Measurements from ENCODE around the gene SAV1. TPM values are rescaled to one million over a fixed set of nuclear protein-coding genes. Genes with fewer than 3 reads are reported as not detected.

SAV1 gene
- total and polyA plus RNA-seq, 2 of the 4 experiments (the other 2 are of a cell fraction): 17.0 to 18.8 TPM

- H2AFZ ChIP-seq (replicated peaks; ENCODE audit: low read length, poor library complexity): no peak overlapping the region
- CTCF ChIA-PET: no interaction called here
Measured at GRCh38 chr14:50688875-50689274, 20.8 kb upstream of the SAV1 start.

More at GRCh38 chr14:50688875-50689274, 20.8 kb upstream of the SAV1 start:
- H3K27me3 ChIP-seq (ENCODE audit: control insufficient read depth, insufficient read depth, low read length): no peaks in the 10 kb centered on the region
- H2BK20ac ChIP-seq (ENCODE audit: low read depth, low read length): no peak overlapping the region
- H3K14ac ChIP-seq (replicated peaks; ENCODE audit: low read depth, low read length): no peak overlapping the region
- in situ Hi-C loops (cut with MboI; ENCODE audit: low sequenced_read_pairs) (no loop called here), dilution Hi-C loops (cut with HindIII; ENCODE audit: low sequenced_read_pairs, unreplicated experiment) (no loop called here), intact Hi-C loops (cut with micrococcal nuclease) (no loop called here)
- no TSS peak for BruUV-seq (replicated peaks)
- no peak overlapping the region for H3K27ac ChIP-seq (ENCODE audit: insufficient read depth, low read length)
- peaks cover 4% of the 10 kb centered on the region for H3K9me3 ChIP-seq (ENCODE audit: control insufficient read depth, insufficient read depth, low read length)
- POLR2A ChIA-PET (ENCODE audit: unreplicated experiment): no interaction called here
- H4K5ac ChIP-seq (ENCODE audit: low read depth, low read length): no peak overlapping the region
- no peak overlapping the region for H3K18ac ChIP-seq (ENCODE audit: low read depth, low read length)
- no peak overlapping the region for H3K4me3 ChIP-seq (ENCODE audit: insufficient read depth, low read depth, low read length)
- H4K20me1 ChIP-seq (ENCODE audit: insufficient read depth, low read length): no peaks in the 10 kb centered on the region
- no peak overlapping the region for H3K9ac ChIP-seq (ENCODE audit: low read depth, low read length)
- H3K4me1 ChIP-seq (ENCODE audit: control insufficient read depth, insufficient read depth, low read length): no peaks in the 10 kb centered on the region
- H2BK15ac ChIP-seq (ENCODE audit: low read depth, low read length): no peak overlapping the region; the same call in 2 of the 3 replicates
- H4K8ac ChIP-seq (ENCODE audit: low read depth in 2 of 2, low read length in 2 of 2): no peak overlapping the region
- H3K79me1 ChIP-seq (ENCODE audit: low read depth in 1 of 2, low read length in 2 of 2): no peaks in the 10 kb centered on the region
- no peaks in the 10 kb centered on the region for H3K9me1 ChIP-seq (ENCODE audit: insufficient read depth, low read length)
- TF ChIP-seq, protein P1, sequence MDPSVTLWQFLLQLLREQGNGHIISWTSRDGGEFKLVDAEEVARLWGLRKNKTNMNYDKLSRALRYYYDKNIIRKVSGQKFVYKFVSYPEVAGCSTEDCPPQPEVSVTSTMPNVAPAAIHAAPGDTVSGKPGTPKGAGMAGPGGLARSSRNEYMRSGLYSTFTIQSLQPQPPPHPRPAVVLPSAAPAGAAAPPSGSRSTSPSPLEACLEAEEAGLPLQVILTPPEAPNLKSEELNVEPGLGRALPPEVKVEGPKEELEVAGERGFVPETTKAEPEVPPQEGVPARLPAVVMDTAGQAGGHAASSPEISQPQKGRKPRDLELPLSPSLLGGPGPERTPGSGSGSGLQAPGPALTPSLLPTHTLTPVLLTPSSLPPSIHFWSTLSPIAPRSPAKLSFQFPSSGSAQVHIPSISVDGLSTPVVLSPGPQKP (IDR thresholded peaks at IDR 0.05; ENCODE audit: borderline replicate concordance, low read depth, low read length): no peak
- no peak for TF ChIP-seq BHLHE40 (IDR thresholded peaks at IDR 0.05; ENCODE audit: low read depth, low read length)
- no peak for TF ChIP-seq CEBPB (IDR thresholded peaks at IDR 0.05; ENCODE audit: low read depth, low read length)
- TF ChIP-seq MAFK (IDR thresholded peaks at IDR 0.05; ENCODE audit: low read depth, low read length): no peak
- no peak for TF ChIP-seq SMC3 (IDR thresholded peaks at IDR 0.05; ENCODE audit: low read depth, low read length)
- TF ChIP-seq, protein P2, sequence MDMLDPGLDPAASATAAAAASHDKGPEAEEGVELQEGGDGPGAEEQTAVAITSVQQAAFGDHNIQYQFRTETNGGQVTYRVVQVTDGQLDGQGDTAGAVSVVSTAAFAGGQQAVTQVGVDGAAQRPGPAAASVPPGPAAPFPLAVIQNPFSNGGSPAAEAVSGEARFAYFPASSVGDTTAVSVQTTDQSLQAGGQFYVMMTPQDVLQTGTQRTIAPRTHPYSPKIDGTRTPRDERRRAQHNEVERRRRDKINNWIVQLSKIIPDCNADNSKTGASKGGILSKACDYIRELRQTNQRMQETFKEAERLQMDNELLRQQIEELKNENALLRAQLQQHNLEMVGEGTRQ (IDR thresholded peaks at IDR 0.05; ENCODE audit: low read depth, low read length): no peak
- TF ChIP-seq RCOR1 (IDR thresholded peaks at IDR 0.05; ENCODE audit: insufficient replicate concordance, low read length): no peak
- TF ChIP-seq, protein P3, sequence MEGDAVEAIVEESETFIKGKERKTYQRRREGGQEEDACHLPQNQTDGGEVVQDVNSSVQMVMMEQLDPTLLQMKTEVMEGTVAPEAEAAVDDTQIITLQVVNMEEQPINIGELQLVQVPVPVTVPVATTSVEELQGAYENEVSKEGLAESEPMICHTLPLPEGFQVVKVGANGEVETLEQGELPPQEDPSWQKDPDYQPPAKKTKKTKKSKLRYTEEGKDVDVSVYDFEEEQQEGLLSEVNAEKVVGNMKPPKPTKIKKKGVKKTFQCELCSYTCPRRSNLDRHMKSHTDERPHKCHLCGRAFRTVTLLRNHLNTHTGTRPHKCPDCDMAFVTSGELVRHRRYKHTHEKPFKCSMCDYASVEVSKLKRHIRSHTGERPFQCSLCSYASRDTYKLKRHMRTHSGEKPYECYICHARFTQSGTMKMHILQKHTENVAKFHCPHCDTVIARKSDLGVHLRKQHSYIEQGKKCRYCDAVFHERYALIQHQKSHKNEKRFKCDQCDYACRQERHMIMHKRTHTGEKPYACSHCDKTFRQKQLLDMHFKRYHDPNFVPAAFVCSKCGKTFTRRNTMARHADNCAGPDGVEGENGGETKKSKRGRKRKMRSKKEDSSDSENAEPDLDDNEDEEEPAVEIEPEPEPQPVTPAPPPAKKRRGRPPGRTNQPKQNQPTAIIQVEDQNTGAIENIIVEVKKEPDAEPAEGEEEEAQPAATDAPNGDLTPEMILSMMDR (conservative IDR thresholded peaks at IDR 0.05; ENCODE audit: low read depth, low read length): no peak
- no peak overlapping the region for H3K23ac ChIP-seq (ENCODE audit: low read depth, low read length)
- DNase-seq (no peak), ATAC-seq (ENCODE audit: low read depth) (no peak)
- H3K36me3 ChIP-seq (ENCODE audit: control insufficient read depth, insufficient read depth, low read length): no peaks in the 10 kb centered on the region
- no peak overlapping the region for H2AK9ac ChIP-seq (replicated peaks; ENCODE audit: low read depth, low read length, poor library complexity)
- no peak overlapping the region for H2BK5ac ChIP-seq (ENCODE audit: low read depth, low read length, poor library complexity, severe bottlenecking)
- no CpG with 5 or more reads among the region's 1 CpG for WGBS, 2 experiments (ENCODE audit: extremely low coverage in 2 of 2, insufficient read length in 1 of 2)
- H2AK5ac ChIP-seq (ENCODE audit: low read depth, low read length): peak overlapping the region; percentile 0; the same call in 1 of the 2 replicates
- H3K4ac ChIP-seq (ENCODE audit: low read depth, low read length): no peak overlapping the region
- no peak overlapping the region for H2BK120ac ChIP-seq (ENCODE audit: low read depth, low read length)
- no peak overlapping the region for H4K91ac ChIP-seq (ENCODE audit: insufficient read depth, low read depth, low read length)
- no peak overlapping the region for H3K4me2 ChIP-seq (ENCODE audit: low read depth, low read length)
- no peak overlapping the region for H3K56ac ChIP-seq (ENCODE audit: extremely low read depth, insufficient read depth, low read length)
